ENCODE measurements around the gene VIP.
"Not testable (repeated sequence)": the region's sequence is repeated elsewhere in the genome, so short reads cannot be mapped to it uniquely, and the experiment has no call there.

VIP gene

GRCh38 chr6:152750694-152751093 is at the start of gene VIP:
Gene VIP, plus strand, starts transcription at chr6:152750797. Its CDS starts 1,381 bp downstream, at chr6:152752178.
- Histone ChIP-seq H3K9me3 (ENCODE audit: control insufficient read depth, insufficient read depth, low read length) (no peaks in the 10 kb centered on the region), H3K4me3 (ENCODE audit: low read depth, low read length) (no peak within 1 kb of the TSS), H3K36me3 (ENCODE audit: control insufficient read depth, insufficient read depth, low read length) (no peaks in the 10 kb centered on the region), H3K4me1 (ENCODE audit: control insufficient read depth, insufficient read depth, low read length) (no peaks in the 10 kb centered on the region), H3K27me3 (ENCODE audit: control insufficient read depth, insufficient read depth, low read length) (no peaks in the 10 kb centered on the region), H3K9ac (ENCODE audit: low read depth, low read length) (no peak within 1 kb of the TSS)

DNA sequence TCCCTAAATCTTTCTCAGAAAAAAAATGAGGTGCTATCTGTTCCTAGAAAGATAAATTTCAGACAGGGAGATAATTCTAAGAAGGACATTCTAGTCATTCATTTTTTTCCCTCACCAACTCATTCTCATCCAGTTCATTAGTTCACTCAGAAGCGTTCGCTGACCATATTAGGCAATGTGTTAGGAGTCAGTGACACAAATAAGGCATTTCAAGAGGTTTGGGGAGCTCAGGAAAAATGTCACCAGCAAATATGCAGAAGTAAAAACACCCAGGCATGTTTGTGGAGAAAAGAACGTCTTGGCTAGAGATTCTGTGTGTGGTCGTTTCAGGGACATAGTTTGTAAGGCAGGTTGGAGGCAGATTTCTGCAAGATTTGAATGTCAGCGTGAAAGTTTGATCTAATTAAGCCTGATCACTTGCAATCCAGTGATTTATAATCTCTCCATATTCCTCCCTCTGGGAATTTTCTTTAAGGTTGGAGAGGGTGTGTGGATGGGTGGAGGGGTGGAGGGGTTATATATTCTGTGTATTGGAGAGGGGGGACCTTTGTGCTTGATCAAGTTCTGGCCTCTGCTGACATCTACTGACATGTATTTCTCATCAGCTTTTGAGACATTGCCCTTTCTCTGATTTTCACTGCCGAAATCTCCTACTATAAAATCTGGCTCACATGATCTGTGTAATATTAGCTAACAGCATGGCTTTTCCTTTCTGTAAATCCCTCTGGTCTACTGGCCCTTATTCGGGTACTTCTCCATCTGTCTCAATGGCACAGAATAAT is 49.3 kb upstream of the VIP start:
- Histone ChIP-seq H3K9me3 (ENCODE audit: control insufficient read depth, insufficient read depth, low read length) (no peaks in the 10 kb centered on the region), H3K4me1 (ENCODE audit: control insufficient read depth, insufficient read depth, low read length) (peaks cover 10% of the 10 kb centered on the region), H3K36me3 (ENCODE audit: control insufficient read depth, insufficient read depth, low read length) (no peaks in the 10 kb centered on the region), H3K27me3 (ENCODE audit: control insufficient read depth, insufficient read depth, low read length) (no peaks in the 10 kb centered on the region), H3K9ac (ENCODE audit: low read depth, low read length) (no peak overlapping the region), H3K4me3 (ENCODE audit: low read depth, low read length) (no peak overlapping the region)

DNA sequence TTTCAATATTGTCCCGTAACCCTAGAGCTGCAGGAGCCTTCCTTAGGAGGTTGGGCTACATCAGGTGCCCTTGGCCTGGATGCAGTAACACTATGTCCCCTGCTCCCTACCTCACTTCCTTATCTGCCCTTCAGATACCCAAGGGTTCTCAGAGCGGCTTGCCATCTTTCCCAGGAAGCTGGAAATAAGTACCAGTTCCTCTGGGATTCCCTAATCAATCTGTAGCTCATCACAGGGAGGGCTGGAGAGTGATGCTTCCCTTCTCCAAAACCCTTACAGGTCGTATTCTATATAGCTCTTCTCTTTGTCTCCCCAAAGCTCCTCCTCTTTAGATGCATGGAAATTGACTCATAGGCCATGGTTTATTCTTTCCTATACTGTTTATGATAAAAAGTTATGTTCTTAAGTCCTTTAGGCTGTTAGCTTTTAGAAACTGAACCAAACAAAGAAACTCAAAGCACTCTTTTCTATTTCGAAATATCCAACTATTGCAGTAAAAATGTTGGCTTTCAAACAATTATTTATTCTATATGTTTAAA is 48.7 kb upstream of the VIP start:
- Histone ChIP-seq H3K9ac (ENCODE audit: low read depth, low read length) (no peak overlapping the region), H3K4me1 (ENCODE audit: control insufficient read depth, insufficient read depth, low read length) (peaks cover 10% of the 10 kb centered on the region), H3K9me3 (ENCODE audit: control insufficient read depth, insufficient read depth, low read length) (no peaks in the 10 kb centered on the region), H3K4me3 (ENCODE audit: low read depth, low read length) (no peak overlapping the region), H3K27me3 (ENCODE audit: control insufficient read depth, insufficient read depth, low read length) (no peaks in the 10 kb centered on the region), H3K36me3 (ENCODE audit: control insufficient read depth, insufficient read depth, low read length) (no peaks in the 10 kb centered on the region)

- H3K27me3 ChIP-seq (ENCODE audit: control insufficient read depth, insufficient read depth, low read length); H3K4me3 ChIP-seq (ENCODE audit: low read depth, low read length); H3K36me3 ChIP-seq (ENCODE audit: control insufficient read depth, insufficient read depth, low read length); H3K9ac ChIP-seq (ENCODE audit: low read depth, low read length); H3K9me3 ChIP-seq (ENCODE audit: control insufficient read depth, insufficient read depth, low read length): not testable (repeated sequence)
- peaks cover 10% of the 10 kb centered on the region for H3K4me1 ChIP-seq (ENCODE audit: control insufficient read depth, insufficient read depth, low read length)
These were observed 46.8 kb upstream of the VIP start for GRCh38 chr6:152703750-152704149.

DNA sequence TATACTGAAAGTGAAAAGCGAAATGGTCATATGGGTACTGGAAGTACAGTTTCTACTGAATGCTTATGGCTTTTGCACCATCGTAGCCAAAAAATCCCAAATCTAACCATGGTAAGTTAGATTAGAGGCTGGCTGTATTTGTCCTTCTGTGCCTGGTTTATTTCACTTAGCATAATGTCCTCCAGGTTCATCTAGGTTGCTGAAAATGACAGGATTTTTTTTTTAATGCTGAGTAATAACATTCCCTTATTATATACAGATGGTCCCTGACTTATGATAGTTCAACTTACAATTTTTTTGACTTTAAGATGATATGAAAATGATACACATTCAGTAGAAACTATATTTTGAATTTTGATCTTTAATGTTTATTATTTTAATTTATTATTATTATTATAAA is 45.3 kb upstream of the VIP start:
- no peak overlapping the region for H3K4me3 ChIP-seq (ENCODE audit: low read depth, low read length)
- H3K4me1 ChIP-seq (ENCODE audit: control insufficient read depth, insufficient read depth, low read length): peaks cover 10% of the 10 kb centered on the region
- H3K9me3 ChIP-seq (ENCODE audit: control insufficient read depth, insufficient read depth, low read length): no peaks in the 10 kb centered on the region
- no peaks in the 10 kb centered on the region for H3K36me3 ChIP-seq (ENCODE audit: control insufficient read depth, insufficient read depth, low read length)
- no peaks in the 10 kb centered on the region for H3K27me3 ChIP-seq (ENCODE audit: control insufficient read depth, insufficient read depth, low read length)
- no peak overlapping the region for H3K9ac ChIP-seq (ENCODE audit: low read depth, low read length)

- no peaks in the 10 kb centered on the region for H3K36me3 ChIP-seq (ENCODE audit: control insufficient read depth, insufficient read depth, low read length)
- no peaks in the 10 kb centered on the region for H3K9me3 ChIP-seq (ENCODE audit: control insufficient read depth, insufficient read depth, low read length)
- no peaks in the 10 kb centered on the region for H3K4me1 ChIP-seq (ENCODE audit: control insufficient read depth, insufficient read depth, low read length)
These were observed 34.3 kb upstream of the VIP start for GRCh38 chr6:152716322-152716721.

DNA sequence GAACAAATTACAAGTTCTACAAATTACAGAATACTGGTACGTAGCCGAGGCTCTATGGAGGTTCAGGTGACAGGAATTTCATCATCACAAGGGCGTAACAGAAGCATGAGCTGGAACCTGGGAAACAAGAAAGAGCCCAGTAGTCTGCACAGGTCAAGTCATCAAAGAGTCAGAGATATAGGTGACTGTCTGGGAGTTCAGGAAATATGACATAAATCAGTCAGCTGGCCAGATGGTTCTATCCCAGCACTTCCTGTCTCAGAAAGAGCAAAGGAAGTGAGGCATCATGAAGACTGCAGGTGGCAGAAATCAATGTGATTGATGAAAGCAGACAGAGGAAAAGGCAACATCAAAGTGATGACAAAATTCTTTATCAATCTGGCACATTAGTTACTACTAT is 29.6 kb upstream of the VIP start:
- Histone ChIP-seq H3K9ac (ENCODE audit: low read depth, low read length) (no peak overlapping the region), H3K27me3 (ENCODE audit: control insufficient read depth, insufficient read depth, low read length) (no peaks in the 10 kb centered on the region), H3K9me3 (ENCODE audit: control insufficient read depth, insufficient read depth, low read length) (no peaks in the 10 kb centered on the region), H3K4me3 (ENCODE audit: low read depth, low read length) (no peak overlapping the region), H3K36me3 (ENCODE audit: control insufficient read depth, insufficient read depth, low read length) (no peaks in the 10 kb centered on the region), H3K4me1 (ENCODE audit: control insufficient read depth, insufficient read depth, low read length) (no peaks in the 10 kb centered on the region)

More at GRCh38 chr6:152716322-152716721, 34.3 kb upstream of the VIP start:
- no peak overlapping the region for H3K9ac ChIP-seq (ENCODE audit: low read depth, low read length)
- no peak overlapping the region for H3K4me3 ChIP-seq (ENCODE audit: low read depth, low read length)
- no peaks in the 10 kb centered on the region for H3K27me3 ChIP-seq (ENCODE audit: control insufficient read depth, insufficient read depth, low read length)

- Histone ChIP-seq H3K4me1 (ENCODE audit: control insufficient read depth, insufficient read depth, low read length) (no peaks in the 10 kb centered on the region), H3K9me3 (ENCODE audit: control insufficient read depth, insufficient read depth, low read length) (no peaks in the 10 kb centered on the region), H3K9ac (ENCODE audit: low read depth, low read length) (no peak overlapping the region), H3K4me3 (ENCODE audit: low read depth, low read length) (no peak overlapping the region), H3K36me3 (ENCODE audit: control insufficient read depth, insufficient read depth, low read length) (no peaks in the 10 kb centered on the region), H3K27me3 (ENCODE audit: control insufficient read depth, insufficient read depth, low read length) (no peaks in the 10 kb centered on the region)
These were observed 28.6 kb upstream of the VIP start for GRCh38 chr6:152721956-152722355.

DNA sequence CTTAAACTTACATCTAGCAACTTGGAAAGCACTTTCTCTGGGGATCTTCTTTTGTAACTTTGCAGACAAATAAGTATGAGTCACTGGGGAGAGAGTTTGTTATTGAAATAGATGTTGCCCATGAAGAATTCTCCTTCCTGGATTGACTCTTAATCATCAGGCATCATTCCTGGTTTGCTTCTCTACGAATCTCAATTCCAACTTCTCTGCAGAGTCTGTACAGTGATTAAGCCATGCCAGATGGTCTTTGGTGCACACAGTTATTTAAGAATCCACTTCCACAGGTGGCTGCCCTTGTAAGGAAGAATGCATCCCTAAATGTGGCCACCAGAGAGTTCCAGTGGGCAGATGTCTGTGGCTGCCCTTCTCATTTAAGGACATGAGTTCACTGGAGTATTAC is 27.2 kb upstream of the VIP start:
- Histone ChIP-seq H3K4me3 (ENCODE audit: low read depth, low read length) (no peak overlapping the region), H3K27me3 (ENCODE audit: control insufficient read depth, insufficient read depth, low read length) (no peaks in the 10 kb centered on the region), H3K9ac (ENCODE audit: low read depth, low read length) (no peak overlapping the region), H3K9me3 (ENCODE audit: control insufficient read depth, insufficient read depth, low read length) (no peaks in the 10 kb centered on the region), H3K4me1 (ENCODE audit: control insufficient read depth, insufficient read depth, low read length) (no peaks in the 10 kb centered on the region), H3K36me3 (ENCODE audit: control insufficient read depth, insufficient read depth, low read length) (no peaks in the 10 kb centered on the region)

DNA sequence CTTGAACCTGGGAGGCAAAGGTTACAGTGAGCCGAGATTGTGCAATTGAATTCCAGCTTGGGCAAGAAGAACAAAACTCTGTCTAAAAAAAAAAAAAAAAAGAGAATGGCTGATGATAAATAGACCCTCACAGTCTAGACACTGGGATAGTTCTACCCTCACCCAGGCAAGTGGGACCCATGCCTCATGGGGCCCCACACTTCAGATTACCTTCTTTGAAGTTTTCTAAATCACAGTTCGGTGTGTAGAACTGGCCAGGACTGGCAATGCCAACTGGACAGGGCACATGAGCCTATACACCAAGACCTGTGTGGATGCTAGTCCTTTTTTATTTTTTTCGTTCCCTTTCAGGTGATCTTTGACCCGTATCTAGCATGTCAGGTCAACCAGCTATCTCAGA is 24.3 kb upstream of the VIP start:
- H3K9ac ChIP-seq (ENCODE audit: low read depth, low read length): no peak overlapping the region
- H3K4me1 ChIP-seq (ENCODE audit: control insufficient read depth, insufficient read depth, low read length): no peaks in the 10 kb centered on the region
- no peaks in the 10 kb centered on the region for H3K9me3 ChIP-seq (ENCODE audit: control insufficient read depth, insufficient read depth, low read length)
- H3K27me3 ChIP-seq (ENCODE audit: control insufficient read depth, insufficient read depth, low read length): no peaks in the 10 kb centered on the region
- no peaks in the 10 kb centered on the region for H3K36me3 ChIP-seq (ENCODE audit: control insufficient read depth, insufficient read depth, low read length)
- no peak overlapping the region for H3K4me3 ChIP-seq (ENCODE audit: low read depth, low read length)

DNA sequence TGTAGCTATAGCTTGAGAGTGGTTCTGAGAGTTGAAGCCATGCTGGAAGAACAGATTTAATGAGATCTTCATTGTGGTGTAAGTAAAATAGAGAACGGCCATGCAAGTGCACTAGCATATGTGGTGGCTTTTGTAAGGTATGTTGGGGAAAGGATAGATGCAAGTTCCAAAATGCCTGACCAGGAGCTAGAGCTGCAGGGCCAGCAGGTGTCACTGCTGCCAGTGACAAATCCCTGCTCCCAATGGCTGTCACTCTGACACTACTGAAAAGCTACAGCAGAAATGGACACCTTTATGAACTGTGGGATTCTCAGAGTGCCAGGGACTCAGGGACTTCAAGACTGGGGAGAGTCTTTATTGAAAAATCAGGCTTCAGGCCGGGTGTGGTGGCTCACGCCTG is 23.1 kb upstream of the VIP start:
- Histone ChIP-seq H3K9me3 (ENCODE audit: control insufficient read depth, insufficient read depth, low read length) (no peaks in the 10 kb centered on the region), H3K27me3 (ENCODE audit: control insufficient read depth, insufficient read depth, low read length) (no peaks in the 10 kb centered on the region), H3K4me1 (ENCODE audit: control insufficient read depth, insufficient read depth, low read length) (no peaks in the 10 kb centered on the region), H3K9ac (ENCODE audit: low read depth, low read length) (no peak overlapping the region), H3K4me3 (ENCODE audit: low read depth, low read length) (no peak overlapping the region), H3K36me3 (ENCODE audit: control insufficient read depth, insufficient read depth, low read length) (no peaks in the 10 kb centered on the region)

DNA sequence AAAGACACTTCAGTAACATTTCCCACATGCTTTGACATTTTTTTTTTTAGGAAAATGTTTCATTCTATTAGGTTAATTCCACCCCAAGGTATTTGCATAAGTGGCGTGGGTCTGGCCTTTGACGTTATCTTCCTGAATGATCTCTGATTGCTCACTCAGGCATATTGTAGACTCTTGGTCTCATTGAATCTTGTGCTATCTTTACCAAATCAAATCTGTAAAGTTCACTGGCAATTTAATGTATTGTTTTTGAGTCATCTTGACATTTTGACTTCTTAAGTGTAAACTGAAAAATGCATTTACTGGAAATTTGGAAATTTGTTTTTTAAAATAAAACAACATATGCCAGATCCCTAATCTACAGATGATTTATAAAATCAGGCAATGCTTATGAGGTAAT is 16.0 kb upstream of the VIP start:
- no peak overlapping the region for H3K9ac ChIP-seq (ENCODE audit: low read depth, low read length)
- H3K27me3 ChIP-seq (ENCODE audit: control insufficient read depth, insufficient read depth, low read length): no peaks in the 10 kb centered on the region
- no peak overlapping the region for H3K4me3 ChIP-seq (ENCODE audit: low read depth, low read length)
- no peaks in the 10 kb centered on the region for H3K36me3 ChIP-seq (ENCODE audit: control insufficient read depth, insufficient read depth, low read length)
- no peaks in the 10 kb centered on the region for H3K4me1 ChIP-seq (ENCODE audit: control insufficient read depth, insufficient read depth, low read length)
- H3K9me3 ChIP-seq (ENCODE audit: control insufficient read depth, insufficient read depth, low read length): no peaks in the 10 kb centered on the region

Measured in iPS-15b (cell line).